Endodermal cell (in vitro differentiated cells): ENCODE results near the gene LRRC28. TPM values are rescaled to one million over a fixed set of nuclear protein-coding genes. Genes with fewer than 3 reads are reported as not detected.

Experiments used
- DNase-seq: peaks from one replicate; pipeline ENCODE4 v3.0.0-alpha.2; 2017
- H3K27ac ChIP-seq: 2 replicates; pipeline ENCODE4 v1.5.1; 2013; ENCODE audit warnings: mild to moderate bottlenecking, low read depth, low read length, moderate library complexity
- H3K27me3 ChIP-seq: 2 replicates; pipeline ENCODE4 v1.6.1; 2013; ENCODE audit warnings: mild to moderate bottlenecking, low read length, moderate library complexity; ENCODE audit not compliant: insufficient read depth, control insufficient read depth, poor library complexity, severe bottlenecking
- H3K36me3 ChIP-seq: 2 replicates; pipeline ENCODE4 v1.7.0; 2013; ENCODE audit warnings: mild to moderate bottlenecking, low read length, moderate library complexity; ENCODE audit not compliant: control insufficient read depth, insufficient read depth
- H3K4me1 ChIP-seq: one replicate; pipeline ENCODE4 v1.7.0; 2013; ENCODE audit warnings: low read length; ENCODE audit not compliant: control insufficient read depth, insufficient read depth
- H3K4me3 ChIP-seq: 2 replicates; pipeline ENCODE4 v1.5.1; 2013; ENCODE audit warnings: mild to moderate bottlenecking, low read length, moderate library complexity
- H3K9ac ChIP-seq: 2 replicates; pipeline ENCODE4 v1.6.1; 2013; ENCODE audit warnings: mild to moderate bottlenecking, low read length, moderate library complexity; ENCODE audit not compliant: poor library complexity, severe bottlenecking; ENCODE audit errors: extremely low read depth
- H3K9me3 ChIP-seq: 2 replicates; pipeline ENCODE4 v1.6.1; 2013; ENCODE audit warnings: mild to moderate bottlenecking, low read length, moderate library complexity; ENCODE audit not compliant: control insufficient read depth
- H3K27ac Mint-ChIP-seq: 2 replicates; pipeline ENCODE4 v1.8.0; 2020; ENCODE audit warnings: mixed read lengths
- H3K27me3 Mint-ChIP-seq: 2 replicates; pipeline ENCODE4 v1.8.0; 2021; ENCODE audit warnings: mild to moderate bottlenecking, mixed read lengths; ENCODE audit not compliant: insufficient read depth
- H3K36me3 Mint-ChIP-seq: 2 replicates; pipeline ENCODE4 v1.8.0; 2020; ENCODE audit warnings: low read depth, mixed read lengths
- H3K4me1 Mint-ChIP-seq: 2 replicates; pipeline ENCODE4 v1.8.0; 2020; ENCODE audit warnings: mixed read lengths
- H3K4me3 Mint-ChIP-seq: 2 replicates; pipeline ENCODE4 v1.8.0; 2020; ENCODE audit warnings: mild to moderate bottlenecking, moderate library complexity, mixed read lengths
- H3K9me3 Mint-ChIP-seq: 2 replicates; pipeline ENCODE4 v1.8.0; 2020; ENCODE audit warnings: mild to moderate bottlenecking, mixed read lengths
- WGBS, 2 experiments: methylation state at CpG; one replicate each; pipeline versions ENCODE4 v1.1.5 to v1.1.7; 2013; ENCODE audit warnings: missing lambda C conversion rate in 2 of 2, mixed read lengths in 1 of 2; ENCODE audit not compliant: insufficient coverage in 1 of 2, insufficient read length in 1 of 2; 5-methylcytosine and 5-hydroxymethylcytosine counted together
- total RNA-seq, 2 donors: library from RNA; stranded (reverse); fragmentation: NEBNext Ultra II Directional in 1 of 2; extraction: Animal tissue kit (Norgen Biotek cat#: 25700) in 1 of 2; gene quantifications; 2 replicates in 1 of 2; 3 replicates in 1 of 2; pipeline ENCODE4 v1.2.1, GENCODE V29; 2021
- TF ChIP-seq, protein P1 (sequence below): fragments of 200-600 bp; sonication (generic); conservative IDR thresholded peaks from 2 replicates; pipeline ENCODE4 v1.5.0; 2021; ENCODE audit warnings: antibody characterized with exemption, mild to moderate bottlenecking

The LRRC28 gene
- total RNA-seq, 2 donors from 2014 or later: 26.1 to 35.5 TPM

DNA sequence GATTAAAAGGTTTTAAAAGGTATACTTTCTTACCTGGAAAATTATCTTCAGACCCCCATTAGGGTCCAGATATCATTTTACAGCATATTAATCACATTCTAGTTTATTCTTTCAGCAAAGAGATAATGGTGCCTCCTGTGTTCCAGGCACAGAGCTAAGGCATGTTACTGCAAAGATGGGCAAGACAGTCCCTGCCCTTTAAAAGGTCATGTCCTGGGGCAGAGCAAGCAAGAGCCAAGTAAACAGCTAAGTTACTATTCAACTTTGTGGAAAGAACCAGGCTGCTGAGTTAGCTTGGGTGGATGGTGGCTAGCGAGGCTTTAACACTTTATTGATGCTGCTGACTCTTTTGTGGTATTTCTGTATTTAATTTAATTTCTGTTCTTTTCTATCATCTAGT is 75.0 kb downstream of the LRRC28 start:
- Histone ChIP-seq H3K4me1 (no peaks in the 10 kb centered on the region), H3K27me3 (no peaks in the 10 kb centered on the region), H3K27ac (no peak overlapping the region), H3K9ac (no peak overlapping the region), H3K9me3 (no peaks in the 10 kb centered on the region), H3K36me3 (no peaks in the 10 kb centered on the region), H3K4me3 (no peak overlapping the region)
- 100% methylated on average over 1 of the region's 1 CpG; no CpG with 5 or more reads in 1 of the 2 experiments for WGBS, 2 experiments
- no peak overlapping the region for H3K27ac Mint-ChIP-seq
- TF ChIP-seq, protein P1, sequence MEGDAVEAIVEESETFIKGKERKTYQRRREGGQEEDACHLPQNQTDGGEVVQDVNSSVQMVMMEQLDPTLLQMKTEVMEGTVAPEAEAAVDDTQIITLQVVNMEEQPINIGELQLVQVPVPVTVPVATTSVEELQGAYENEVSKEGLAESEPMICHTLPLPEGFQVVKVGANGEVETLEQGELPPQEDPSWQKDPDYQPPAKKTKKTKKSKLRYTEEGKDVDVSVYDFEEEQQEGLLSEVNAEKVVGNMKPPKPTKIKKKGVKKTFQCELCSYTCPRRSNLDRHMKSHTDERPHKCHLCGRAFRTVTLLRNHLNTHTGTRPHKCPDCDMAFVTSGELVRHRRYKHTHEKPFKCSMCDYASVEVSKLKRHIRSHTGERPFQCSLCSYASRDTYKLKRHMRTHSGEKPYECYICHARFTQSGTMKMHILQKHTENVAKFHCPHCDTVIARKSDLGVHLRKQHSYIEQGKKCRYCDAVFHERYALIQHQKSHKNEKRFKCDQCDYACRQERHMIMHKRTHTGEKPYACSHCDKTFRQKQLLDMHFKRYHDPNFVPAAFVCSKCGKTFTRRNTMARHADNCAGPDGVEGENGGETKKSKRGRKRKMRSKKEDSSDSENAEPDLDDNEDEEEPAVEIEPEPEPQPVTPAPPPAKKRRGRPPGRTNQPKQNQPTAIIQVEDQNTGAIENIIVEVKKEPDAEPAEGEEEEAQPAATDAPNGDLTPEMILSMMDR: no peak
- H3K4me1 Mint-ChIP-seq: no peaks in the 10 kb centered on the region
- no peaks in the 10 kb centered on the region for H3K36me3 Mint-ChIP-seq
- H3K27me3 Mint-ChIP-seq: no peaks in the 10 kb centered on the region
- no peak for DNase-seq
- no peak overlapping the region for H3K4me3 Mint-ChIP-seq
- H3K9me3 Mint-ChIP-seq: no peaks in the 10 kb centered on the region

DNA sequence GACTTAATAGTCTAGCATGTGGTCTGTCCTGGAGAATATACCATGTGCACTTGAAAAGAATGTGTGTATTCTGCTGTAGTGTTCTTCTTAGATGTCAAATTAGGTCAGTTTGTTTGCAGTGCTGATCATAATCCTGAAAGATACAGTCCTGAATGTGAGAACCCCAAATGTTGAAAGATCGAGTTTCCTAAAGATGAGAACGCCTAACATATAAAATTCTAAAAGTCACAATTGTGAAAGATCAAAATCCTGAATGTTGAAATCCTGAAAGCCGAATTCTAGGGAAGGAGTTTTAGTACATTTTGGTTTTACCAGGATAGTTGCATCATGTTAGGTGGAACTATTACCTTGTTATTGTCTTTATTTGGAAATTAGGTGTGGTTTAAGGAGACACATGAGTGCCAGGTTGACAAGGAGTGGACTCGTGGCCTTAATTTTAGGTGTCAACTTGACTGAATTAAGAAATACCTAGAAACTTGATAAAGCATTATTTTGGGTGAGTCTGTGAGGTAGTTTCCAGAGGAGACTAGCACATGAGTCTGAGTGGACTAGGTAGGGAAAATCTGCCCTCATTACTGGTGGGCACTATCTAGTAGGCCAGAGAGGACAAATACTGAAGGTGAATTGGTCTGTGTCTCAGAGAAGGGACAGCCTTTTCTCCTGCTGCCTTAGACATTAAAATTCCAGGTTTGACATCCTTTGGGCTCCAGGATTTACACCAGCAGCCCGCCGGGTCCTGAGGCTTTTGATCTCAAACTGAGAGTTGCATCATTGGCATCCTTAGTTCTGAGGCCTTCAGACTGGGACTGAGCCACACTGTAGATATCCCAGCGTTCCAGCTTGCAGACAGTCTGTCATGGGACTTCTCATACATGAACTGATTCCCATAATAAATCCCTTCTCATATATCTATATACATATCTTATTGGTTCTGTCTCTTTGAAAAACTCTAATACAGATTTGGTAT is 77.1 kb downstream of the LRRC28 start:
- no peaks in the 10 kb centered on the region for H3K27me3 ChIP-seq
- H3K4me1 Mint-ChIP-seq: no peaks in the 10 kb centered on the region
- H3K4me3 Mint-ChIP-seq: no peak overlapping the region
- 87 to 98% methylated on average over 5 to 7 of the region's 7 CpGs for WGBS, 2 experiments
- H3K27me3 Mint-ChIP-seq: no peaks in the 10 kb centered on the region
- H3K36me3 ChIP-seq: no peaks in the 10 kb centered on the region
- H3K36me3 Mint-ChIP-seq: no peaks in the 10 kb centered on the region
- H3K4me1 ChIP-seq: no peaks in the 10 kb centered on the region
- no peak overlapping the region for H3K9ac ChIP-seq
- H3K27ac Mint-ChIP-seq: no peak overlapping the region
- H3K9me3 ChIP-seq: no peaks in the 10 kb centered on the region
- H3K9me3 Mint-ChIP-seq: no peaks in the 10 kb centered on the region
- TF ChIP-seq, protein P1: no peak
- no peak for DNase-seq
- no peak overlapping the region for H3K27ac ChIP-seq
- no peak overlapping the region for H3K4me3 ChIP-seq

DNA sequence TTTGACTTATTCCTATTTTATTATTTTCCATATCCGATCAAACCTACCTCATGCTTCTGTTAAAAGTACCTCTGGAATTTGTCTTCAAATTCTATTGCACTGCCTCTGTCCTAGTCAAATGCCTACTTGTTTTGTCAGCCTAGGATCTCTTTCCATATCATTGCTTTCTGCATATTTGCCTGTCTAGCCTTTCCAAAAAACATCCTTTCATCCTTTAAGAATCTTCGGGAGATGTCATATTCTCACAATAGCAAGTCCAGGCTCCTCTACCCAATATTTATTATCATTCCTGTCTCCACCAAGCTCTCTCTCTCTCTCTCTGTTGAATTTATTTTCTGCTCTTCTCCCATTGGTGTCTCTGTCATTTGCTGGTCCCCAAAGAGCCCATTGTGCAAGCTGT is 80.1 kb downstream of the LRRC28 start:
- Histone ChIP-seq H3K27ac (no peak overlapping the region), H3K36me3 (no peaks in the 10 kb centered on the region), H3K4me1 (no peaks in the 10 kb centered on the region), H3K9me3 (no peaks in the 10 kb centered on the region), H3K4me3 (no peak overlapping the region), H3K27me3 (no peaks in the 10 kb centered on the region), H3K9ac (no peak overlapping the region)
- H3K36me3 Mint-ChIP-seq: no peaks in the 10 kb centered on the region
- peaks cover 4% of the 10 kb centered on the region for H3K4me1 Mint-ChIP-seq
- no peaks in the 10 kb centered on the region for H3K27me3 Mint-ChIP-seq
- 94 to 100% methylated on average over 2 of the region's 2 CpGs for WGBS, 2 experiments
- H3K9me3 Mint-ChIP-seq: no peaks in the 10 kb centered on the region
- no peak overlapping the region for H3K27ac Mint-ChIP-seq
- TF ChIP-seq, protein P1: no peak
- DNase-seq: no peak
- H3K4me3 Mint-ChIP-seq: no peak overlapping the region
